SIG-M5 treated with dmso at 0.1 percent for 504 hours (cell line): ENCODE results near the gene ERG.
A peak's percentile ranks its signal among the peaks of the same experiment; 100 is the strongest.

Experiments used
- DNase-seq: peaks from one replicate; lab custom pipeline; 2025; ENCODE audit not compliant: unreplicated experiment; lab: John Stamatoyannopoulos, UW

ERG gene

DNA sequence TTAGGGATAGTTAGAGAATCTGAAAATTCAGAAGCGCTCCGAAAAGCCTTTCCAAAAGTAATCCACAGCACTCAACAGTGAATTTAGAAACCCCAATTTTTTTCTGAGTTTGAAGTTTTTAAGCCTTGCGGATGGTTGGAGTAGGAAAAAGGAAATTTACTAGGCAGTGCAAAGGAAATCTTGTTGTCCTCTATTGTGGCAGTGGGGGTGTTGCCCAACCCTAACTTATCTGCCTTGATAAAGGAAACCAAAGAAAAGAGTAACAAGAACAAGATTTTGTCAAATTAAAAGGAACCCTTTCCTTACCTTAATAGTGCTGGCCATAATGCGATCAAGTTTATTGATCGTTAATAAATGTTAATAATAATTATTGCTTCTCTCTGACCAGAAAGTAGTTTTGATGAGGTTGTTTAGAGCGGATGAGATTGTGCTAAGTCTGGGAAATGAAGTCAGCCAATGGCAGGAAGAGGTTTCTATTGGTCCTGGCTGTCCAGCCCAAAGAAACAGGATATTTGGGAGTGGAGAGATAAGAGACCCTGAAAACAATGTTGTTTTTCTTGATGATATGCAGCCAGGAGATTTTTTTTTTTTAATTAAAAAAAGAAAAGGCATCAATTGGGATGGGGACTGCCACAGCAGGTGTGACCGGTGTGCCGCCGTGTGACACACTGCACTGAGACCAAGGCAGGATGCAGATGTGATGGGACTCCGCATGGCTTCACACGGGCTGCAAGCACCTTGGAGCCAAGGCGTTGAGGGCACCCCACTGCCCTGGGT lies at the start of gene ERG:
Gene ERG, minus strand, starts transcription at position 421 of the 777 bp plus-strand sequence. Its CDS starts 97 bp downstream, at position 324.
- DNase-seq, result no peak

DNA sequence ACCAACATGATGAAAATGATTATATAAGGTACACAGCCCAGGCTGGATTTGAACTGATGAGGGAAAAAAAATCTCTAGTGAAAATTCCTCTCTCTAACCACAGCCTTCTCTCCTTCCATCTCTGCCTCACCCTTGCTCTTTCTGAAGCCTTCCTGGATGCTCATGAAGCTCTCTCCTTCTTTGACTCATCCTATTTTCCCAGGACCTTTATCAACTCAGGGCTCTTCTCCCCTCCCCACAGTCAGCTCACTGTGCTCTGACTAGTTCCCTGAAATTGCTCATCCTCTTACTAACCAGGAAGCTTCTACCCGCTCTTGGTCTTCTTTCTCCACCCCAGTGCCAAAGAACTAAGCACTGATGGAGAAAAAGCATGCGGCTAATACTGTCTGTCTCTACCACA lies 46.4 kb upstream of the ERG start:
- no peak for DNase-seq

DNA sequence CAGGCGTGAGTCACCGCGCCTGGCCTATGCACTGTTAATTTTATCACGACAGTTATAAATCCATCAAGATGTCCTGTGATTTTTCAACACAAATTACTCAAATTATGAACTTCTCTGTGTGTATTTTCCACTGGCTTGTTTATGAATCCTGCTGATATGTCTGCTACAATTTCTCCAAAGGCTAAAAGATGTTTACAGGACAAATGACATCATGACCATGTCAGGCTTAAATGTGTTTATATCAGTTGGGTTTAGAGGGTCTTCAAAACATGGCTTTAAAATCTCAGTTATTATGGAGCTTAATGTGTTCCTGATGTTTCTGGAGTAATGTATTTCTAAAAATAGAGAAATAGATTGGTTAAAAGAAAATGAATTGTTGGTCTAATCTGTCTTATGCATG lies 44.0 kb upstream of the ERG start:
- no peak for DNase-seq

- DNase-seq, result no peak
Observed at GRCh38 chr21:38538353-38538752, 40.1 kb upstream of the ERG start.

GRCh38 chr21:38534591-38534990 lies 36.3 kb upstream of the ERG start:
- no peak for DNase-seq

DNA sequence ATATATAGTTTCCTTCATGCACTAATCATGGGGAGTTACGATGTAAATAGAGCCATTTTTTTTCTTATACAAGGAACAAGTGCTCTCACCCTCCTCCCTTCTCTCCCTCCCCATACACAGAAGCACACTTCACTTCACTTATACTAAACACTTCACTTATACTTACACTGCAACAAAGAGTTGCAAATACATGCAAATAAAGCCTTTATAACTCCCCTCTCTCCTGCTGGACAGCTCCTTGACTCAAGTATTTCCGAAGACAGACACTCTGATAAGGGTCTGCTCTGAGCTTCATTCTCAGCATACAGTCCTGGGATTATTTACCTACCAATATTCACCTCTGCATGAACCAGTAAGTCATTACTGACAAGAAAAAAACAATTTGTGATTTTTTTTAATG lies 35.6 kb upstream of the ERG start:
- DNase-seq, result no peak

- DNase-seq, result no peak
Observed at GRCh38 chr21:38531591-38531990, 33.3 kb upstream of the ERG start.

- DNase-seq, result no peak
Observed at GRCh38 chr21:38531039-38531541, 32.8 kb upstream of the ERG start.

GRCh38 chr21:38527737-38528136 lies 29.5 kb upstream of the ERG start:
- DNase-seq, result no peak

- no peak for DNase-seq
Observed at GRCh38 chr21:38525454-38525853, 27.2 kb upstream of the ERG start.

DNA sequence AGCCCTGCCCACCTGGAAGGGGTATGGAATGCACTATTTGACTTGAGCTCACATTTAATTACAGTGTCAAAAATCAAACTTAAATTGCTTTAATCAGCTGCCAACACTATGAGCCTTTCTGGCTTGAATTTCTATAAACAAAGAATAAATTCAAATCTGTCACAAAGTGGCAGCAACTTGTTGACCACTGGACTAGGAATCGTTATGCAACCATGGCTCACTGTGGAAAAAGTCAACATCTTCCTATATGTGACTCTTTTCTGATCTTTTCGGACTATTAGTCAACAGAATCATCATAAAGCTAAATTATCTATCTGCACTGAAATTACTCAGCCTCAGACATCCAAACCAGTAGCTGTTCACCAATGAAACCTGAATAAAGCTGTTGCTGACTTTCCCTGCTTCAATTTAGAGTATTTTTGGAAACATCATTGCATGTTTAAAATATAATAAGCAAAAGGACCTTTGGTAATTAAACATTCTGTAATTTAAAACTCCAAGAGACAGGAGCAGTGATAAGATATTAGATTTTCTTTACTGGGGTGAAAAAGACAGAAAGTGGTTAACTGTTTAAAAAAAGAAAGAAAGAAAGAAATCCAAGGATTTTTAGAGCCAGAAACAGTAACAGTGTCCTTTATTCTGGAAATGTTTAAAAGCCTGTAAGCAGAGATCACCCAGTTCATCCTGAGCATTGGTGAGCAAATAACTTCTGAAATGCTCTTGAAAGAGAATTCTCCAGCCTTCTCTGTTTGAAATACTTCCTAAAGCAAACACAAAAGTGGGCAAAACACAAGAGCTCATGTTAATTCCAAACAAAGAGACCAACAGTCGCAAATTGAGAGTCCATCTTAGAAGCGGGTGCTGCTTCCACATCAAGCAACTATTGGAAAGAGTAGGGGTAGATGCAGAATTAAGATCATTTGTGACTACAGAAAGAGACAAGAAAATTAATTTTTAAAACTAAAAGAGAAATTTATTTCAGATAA lies 26.2 kb upstream of the ERG start:
- no peak for DNase-seq

DNA sequence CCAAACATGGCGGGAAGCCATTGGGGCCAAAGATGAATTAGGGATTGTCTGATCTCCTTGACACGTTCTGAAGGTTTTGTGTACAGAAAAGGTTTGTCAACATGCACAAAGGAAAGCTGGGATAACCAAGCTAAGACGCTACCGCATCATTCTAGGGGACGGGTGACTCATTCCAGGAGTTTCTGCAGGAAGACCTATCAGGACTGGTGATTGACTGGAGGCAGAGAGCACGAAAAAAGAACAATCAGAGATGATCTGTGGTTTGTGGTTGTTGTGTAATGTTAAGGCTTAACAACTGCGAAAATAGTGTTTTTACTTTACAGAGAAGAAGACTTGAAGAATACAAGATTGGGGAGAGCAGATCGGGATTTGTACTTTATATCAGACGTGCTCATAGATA lies 22.2 kb upstream of the ERG start:
- peak; percentile 3 for DNase-seq

DNA sequence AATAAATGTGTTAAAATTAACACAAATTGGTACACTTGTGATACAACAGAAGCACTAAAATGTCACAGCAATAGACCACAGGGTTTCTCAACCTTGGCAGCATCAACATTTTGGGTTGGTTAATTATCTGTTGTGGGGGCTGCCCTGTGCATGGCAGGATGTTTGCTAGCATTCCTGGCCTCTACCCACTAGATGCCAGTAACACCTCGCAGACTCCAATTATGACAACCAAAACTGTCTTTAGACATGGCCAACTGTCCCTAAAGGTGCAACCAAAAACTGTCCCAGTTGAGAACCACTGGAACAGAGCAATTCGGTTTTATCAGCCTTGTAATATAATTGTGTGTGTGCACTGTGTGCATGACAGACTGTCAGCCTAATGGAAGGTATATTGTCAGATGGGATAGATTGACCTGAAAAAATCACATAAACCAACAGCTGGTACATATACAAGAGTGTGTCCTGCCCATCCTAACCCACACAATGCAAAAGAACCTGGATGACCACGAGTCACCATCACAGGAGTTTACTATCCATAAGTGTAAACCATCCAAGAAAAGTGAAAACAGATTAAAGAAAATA lies 13.5 kb upstream of the ERG start:
- DNase-seq, result no peak

DNA sequence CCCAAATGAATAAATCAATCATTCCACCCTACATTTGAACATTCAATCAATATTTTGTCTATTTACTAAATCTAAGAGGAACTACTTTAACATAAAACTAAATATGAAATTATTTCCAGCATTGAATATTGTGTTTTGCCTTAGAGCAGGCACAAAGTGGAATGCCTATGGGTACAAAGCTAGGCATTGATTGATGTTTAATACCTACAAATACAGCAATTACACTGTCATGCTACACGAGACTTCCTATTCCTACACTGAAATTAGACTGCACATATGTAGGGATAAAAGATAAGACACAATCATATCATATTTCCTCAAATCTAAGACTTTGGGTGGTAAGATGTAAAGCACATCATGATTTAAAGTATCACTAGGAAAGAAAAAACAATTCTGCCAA lies 12.9 kb upstream of the ERG start:
- DNase-seq, result no peak

- DNase-seq, result no peak
Observed at GRCh38 chr21:38507374-38507942, 9.2 kb upstream of the ERG start.

GRCh38 chr21:38506661-38507281 lies 8.5 kb upstream of the ERG start:
- DNase-seq, result peak; percentile 65

GRCh38 chr21:38505654-38506523 lies 7.6 kb upstream of the ERG start:
- peak; percentile 82 for DNase-seq

- no peak for DNase-seq
Observed at GRCh38 chr21:38504066-38504465, 5.8 kb upstream of the ERG start.

DNA sequence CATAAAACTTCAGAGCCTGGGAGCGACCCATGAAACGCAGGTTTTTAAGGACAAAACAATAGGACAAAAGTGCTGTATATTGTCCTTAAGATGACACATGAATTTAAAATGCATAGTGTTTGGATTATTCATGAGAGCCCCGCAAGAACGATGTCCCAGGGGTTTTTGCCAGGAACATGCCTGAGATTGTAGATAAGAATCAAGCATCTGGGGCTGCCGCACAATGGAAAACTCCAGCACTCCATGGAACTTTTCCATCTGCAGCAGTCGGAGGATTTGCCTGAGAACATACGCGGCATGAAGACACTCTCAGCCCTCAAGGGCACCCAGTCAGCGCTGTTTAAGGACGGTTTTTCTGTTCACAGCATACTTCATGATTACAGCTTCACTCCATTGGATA lies 5.3 kb upstream of the ERG start:
- no peak for DNase-seq

GRCh38 chr21:38500073-38500472 lies 1.8 kb upstream of the ERG start:
- no peak for DNase-seq
